HEK293T (cell line): ENCODE data around the gene NAGS.
"Not testable (repeated sequence)": the region's sequence is repeated elsewhere in the genome, so short reads cannot be mapped to it uniquely, and the experiment has no call there.

Source experiments
- BHLHE40 ChIP-seq: fragments of 450-650 bp; IDR thresholded peaks from 2 replicates; pipeline ENCODE4 v1.6.1; 2016; ENCODE audit warnings: mild to moderate bottlenecking, moderate library complexity, borderline replicate concordance
- CTBP1 ChIP-seq: fragments of 450-650 bp; IDR thresholded peaks from 2 replicates; pipeline ENCODE4 v1.6.1; 2016; ENCODE audit warnings: borderline replicate concordance
- FOXA1 ChIP-seq: fragments of 450-650 bp; IDR thresholded peaks from 2 replicates; pipeline ENCODE4 v1.6.1; 2016; ENCODE audit warnings: mild to moderate bottlenecking
- HDGF ChIP-seq: fragments of 450-650 bp; IDR thresholded peaks from 2 replicates; pipeline ENCODE4 v1.6.1; 2017; ENCODE audit warnings: antibody characterized with exemption, borderline replicate concordance
- L3MBTL2 ChIP-seq: fragments of 450-650 bp; conservative IDR thresholded peaks from 2 replicates; pipeline ENCODE4 v1.6.1; 2016; ENCODE audit warnings: mild to moderate bottlenecking
- LEF1 ChIP-seq: fragments of 450-650 bp; IDR thresholded peaks from 2 replicates; pipeline ENCODE4 v1.6.1; 2017; ENCODE audit warnings: mild to moderate bottlenecking, borderline replicate concordance
- NFRKB ChIP-seq: fragments of 450-650 bp; IDR thresholded peaks from 2 replicates; pipeline ENCODE4 v1.6.1; 2016; ENCODE audit warnings: mild to moderate bottlenecking, moderate library complexity
- PKNOX1 ChIP-seq: fragments of 450-650 bp; IDR thresholded peaks from 2 replicates; pipeline ENCODE4 v1.6.1; 2016
- SP1 ChIP-seq: fragments of 450-650 bp; IDR thresholded peaks from 2 replicates; pipeline ENCODE4 v1.6.1; 2017
- SUZ12 ChIP-seq: fragments of 450-650 bp; IDR thresholded peaks from 2 replicates; pipeline ENCODE4 v1.6.1; 2016; ENCODE audit warnings: mild to moderate bottlenecking
- TARDBP ChIP-seq: fragments of 450-650 bp; IDR thresholded peaks from 2 replicates; pipeline ENCODE4 v1.6.1; 2016

- not testable (repeated sequence) for TF ChIP-seq SUZ12, NFRKB, PKNOX1, SP1, HDGF, BHLHE40, L3MBTL2, TARDBP, CTBP1, LEF1, FOXA1
Observed at GRCh38 chr17:43971436-43971835, 33.0 kb upstream of the NAGS start.
